ENCODE measurements around the gene MB. TPM values are rescaled to one million over a fixed set of nuclear protein-coding genes. Genes with fewer than 3 reads are reported as not detected.

MB gene
- total RNA-seq, result not detected in 2 replicates

DNA sequence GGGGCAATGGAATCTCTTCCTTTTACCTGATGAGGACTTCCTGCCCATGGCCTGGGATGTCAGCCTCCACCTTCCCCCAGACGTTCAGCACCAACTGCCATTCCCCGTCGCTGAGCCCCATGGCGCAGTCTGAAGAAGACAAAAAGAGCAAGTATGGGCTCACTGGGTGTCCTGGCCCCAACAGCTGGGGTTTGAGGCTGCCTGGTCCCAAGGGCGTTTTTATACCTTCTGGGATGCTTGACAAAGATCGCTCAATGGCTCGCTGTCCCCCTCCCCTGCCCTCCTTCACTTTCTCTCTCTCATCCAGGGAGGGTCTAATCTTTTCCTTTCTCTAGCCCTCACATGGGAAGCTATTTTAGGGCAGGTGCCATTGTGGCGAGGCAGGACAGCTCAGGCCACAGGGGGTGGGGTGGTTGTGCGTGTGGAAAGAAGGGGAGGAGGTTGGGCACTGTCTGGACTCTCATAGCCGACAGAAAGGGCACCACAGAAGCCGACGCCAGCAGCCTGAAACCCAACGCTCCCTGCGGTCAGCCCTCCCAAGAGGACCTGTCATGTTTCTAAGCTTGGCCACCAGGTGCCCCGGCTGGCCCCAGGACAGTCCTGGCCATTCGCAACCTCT, at the start of gene MB:
Gene MB (minus strand): TSS at position 193 of the 619 bp plus-strand sequence. CDS start 72 bp downstream, at position 121.

DNA sequence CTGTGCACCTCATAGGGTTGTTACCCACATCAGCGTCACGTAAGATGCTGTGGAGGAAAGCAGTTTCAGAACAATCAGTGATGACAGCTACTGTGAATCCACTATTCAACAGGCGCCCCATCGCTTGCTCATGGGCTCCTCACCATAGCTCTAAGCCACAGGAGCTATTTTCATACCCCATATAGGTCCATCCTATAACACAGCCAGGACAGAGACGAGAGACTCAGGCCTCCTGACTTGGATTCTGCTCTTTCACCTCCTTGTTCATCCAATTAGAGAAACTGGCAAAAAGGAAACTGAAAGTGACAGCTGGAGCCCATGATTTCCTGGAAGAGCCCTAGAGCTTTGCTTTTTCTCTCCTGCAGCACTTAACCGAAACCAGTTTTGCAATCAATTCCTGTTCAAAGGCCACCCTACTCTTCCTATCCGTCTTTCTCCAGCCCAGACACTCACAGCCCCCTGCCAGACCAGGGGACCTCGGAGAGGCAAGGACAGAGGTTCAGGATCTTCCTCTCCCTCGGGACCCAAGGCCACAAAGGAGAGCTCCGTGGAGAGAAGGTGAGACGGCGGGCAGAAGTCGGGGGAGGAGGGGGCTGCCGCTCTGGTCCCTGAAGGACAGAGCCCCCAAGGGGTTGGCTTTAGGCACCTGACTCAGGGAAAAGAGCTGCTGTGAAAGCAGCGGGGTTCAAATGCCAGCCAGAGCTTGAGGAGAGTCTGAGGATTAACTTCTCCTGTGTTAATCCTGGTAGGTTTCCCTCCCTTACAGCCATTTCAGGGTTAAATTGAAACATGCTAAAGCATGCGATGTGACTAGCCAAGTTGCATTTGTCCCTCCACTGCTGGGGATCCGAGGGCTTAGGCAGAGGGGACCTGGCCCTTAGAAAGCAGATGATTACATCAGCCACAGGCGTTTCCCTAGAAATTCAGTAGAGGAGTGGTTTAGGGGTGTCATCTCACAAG, 31.2 kb upstream of the MB start, which contains the start of gene APOL6:
Gene APOL6 (plus strand): TSS at position 381 of the 960 bp plus-strand sequence. CDS start 7,980 bp downstream, outside the sequence.

Other genes with a start within 250 kb of the MB start
- 12.5 and 17.0 TPM in 2 replicates for gene HMOX1, start 236.2 kb downstream of the MB start, total RNA-seq
- 117 and 118 TPM in 2 replicates for gene MCM5, start 217.2 kb downstream of the MB start, total RNA-seq
- gene RASD2, start 76.5 kb downstream of the MB start, total RNA-seq, result not detected in 2 replicates
- gene APOL6, start 31.1 kb upstream of the MB start, total RNA-seq, result 4.3 and 5.0 TPM in 2 replicates
- gene APOL5, start 100.5 kb upstream of the MB start, total RNA-seq, result not detected in 2 replicates